HG02759 (cell line): ENCODE data around the gene SNX14.
A peak's percentile ranks its signal among the peaks of the same experiment; 100 is the strongest.
"Not testable (repeated sequence)": the region's sequence is repeated elsewhere in the genome, so short reads cannot be mapped to it uniquely, and the experiment has no call there.

Experiments used
- ATAC-seq: cut with Tn5 transposase; IDR thresholded peaks from one replicate; pipeline ENCODE4 v1.9.1; 2021; ENCODE audit warnings: mild to moderate bottlenecking, moderate library complexity; ENCODE audit not compliant: unreplicated experiment

SNX14 gene

GRCh38 chr6:85585741-85586140 lies 7.9 kb downstream of the SNX14 start:
- no peak for ATAC-seq

- ATAC-seq, result not testable (repeated sequence)
Measured at GRCh38 chr6:85582832-85583231, 10.8 kb downstream of the SNX14 start.

- ATAC-seq, result no peak
Measured at GRCh38 chr6:85581572-85581971, 12.1 kb downstream of the SNX14 start.

GRCh38 chr6:85580878-85581267 lies 12.8 kb downstream of the SNX14 start:
- peak; percentile 84 for ATAC-seq

- ATAC-seq, result peak; percentile 19
Measured at GRCh38 chr6:85580118-85580877, 13.4 kb downstream of the SNX14 start.

GRCh38 chr6:85579581-85579980 lies 14.1 kb downstream of the SNX14 start:
- ATAC-seq, result no peak

GRCh38 chr6:85576476-85576875 lies 17.2 kb downstream of the SNX14 start:
- ATAC-seq, result no peak

GRCh38 chr6:85574932-85575598 lies 18.6 kb downstream of the SNX14 start:
- no peak for ATAC-seq

- ATAC-seq, result no peak
Measured at GRCh38 chr6:85569323-85569722, 24.3 kb downstream of the SNX14 start.

- ATAC-seq, result no peak
Measured at GRCh38 chr6:85568411-85568810, 25.2 kb downstream of the SNX14 start.

- no peak for ATAC-seq
Measured at GRCh38 chr6:85565736-85566135, 27.9 kb downstream of the SNX14 start.

GRCh38 chr6:85564223-85564622 lies 29.4 kb downstream of the SNX14 start:
- not testable (repeated sequence) for ATAC-seq

GRCh38 chr6:85561750-85562357 lies 31.8 kb downstream of the SNX14 start:
- ATAC-seq, result no peak

- ATAC-seq, result no peak
Measured at GRCh38 chr6:85556992-85557668, 36.5 kb downstream of the SNX14 start.

GRCh38 chr6:85552652-85553051 lies 41.0 kb downstream of the SNX14 start:
- ATAC-seq, result no peak

GRCh38 chr6:85551264-85551663 lies 42.4 kb downstream of the SNX14 start:
- no peak for ATAC-seq

GRCh38 chr6:85547719-85548118 lies 45.9 kb downstream of the SNX14 start:
- ATAC-seq, result no peak

- no peak for ATAC-seq
Measured at GRCh38 chr6:85544776-85545175, 48.9 kb downstream of the SNX14 start.

GRCh38 chr6:85537055-85537494 lies 56.6 kb downstream of the SNX14 start:
- ATAC-seq, result no peak

- not testable (repeated sequence) for ATAC-seq
Measured at GRCh38 chr6:85524281-85524680, 69.4 kb downstream of the SNX14 start.

GRCh38 chr6:85516168-85516567 lies 77.5 kb downstream of the SNX14 start:
- ATAC-seq, result no peak
